SK-N-SH (cell line): ENCODE measurements around the gene PPP1R36. TPM values are rescaled to one million over a fixed set of nuclear protein-coding genes. Genes with fewer than 3 reads are reported as not detected.

Experiments used
- CTCF ChIA-PET: fragments of 300-600, 350-600 bp; formaldehyde crosslinking; extraction: SDS; loops from one replicate; lab custom pipeline; 2021; lab: Yijun Ruan, JAX
- POLR2A ChIA-PET: fragments of 350-600 bp; sonication (Branson Sonifier 250); formaldehyde crosslinking; extraction: SDS; loops from one replicate; lab custom pipeline; 2020; ENCODE audit warnings: antibody characterized with exemption, inconsistent platforms; lab: Yijun Ruan, JAX
- DNase-seq: peaks from one replicate; pipeline ENCODE4 v3.0.0; 2012
- H2AFZ ChIP-seq: fragments of 200-600 bp; sonication (generic); 2 replicates; pipeline ENCODE4 v1.8.1; 2016; ENCODE audit warnings: antibody characterized with exemption, mild to moderate bottlenecking, low read depth
- H3F3A ChIP-seq: fragments of 200-600 bp; sonication (generic); replicated peaks from 2 replicates; pipeline ENCODE3; 2016; ENCODE audit warnings: antibody characterized with exemption, mild to moderate bottlenecking; ENCODE audit not compliant: insufficient read depth
- H3K27ac ChIP-seq, 2 experiments: fragments of 200-500 bp in 1 of 2; fragments of 200-600 bp in 1 of 2; sonication (Bioruptor generic) in 1 of 2; sonication (generic), shearing (Covaris generic) in 1 of 2; 2 replicates each; pipeline versions ENCODE4 v1.5.1 to v1.6.1; 2014 to 2016; ENCODE audit warnings: low read depth in 2 of 2, inconsistent platforms in 1 of 2, low read length in 1 of 2, mild to moderate bottlenecking in 1 of 2, mixed read lengths in 1 of 2
- H3K27me3 ChIP-seq: fragments of 200-600 bp; sonication (generic), shearing (Covaris generic); 2 replicates; pipeline ENCODE4 v1.6.1; 2016; ENCODE audit warnings: mixed run types; ENCODE audit not compliant: insufficient read depth
- H3K36me3 ChIP-seq, 2 experiments: fragments of 200-500 bp in 1 of 2; fragments of 200-600 bp in 1 of 2; sonication (Bioruptor generic) in 1 of 2; sonication (generic) in 1 of 2; replicated peaks in 1 of 2; 2 replicates each; pipeline versions ENCODE3 to v1.5.1; 2014 to 2016; ENCODE audit warnings: low read length in 1 of 2, mild to moderate bottlenecking in 1 of 2; ENCODE audit not compliant: insufficient read depth in 2 of 2, control insufficient read depth in 1 of 2
- H3K4me1 ChIP-seq, 2 experiments: fragments of 200-500 bp in 1 of 2; fragments of 200-600 bp in 1 of 2; sonication (Bioruptor generic) in 1 of 2; sonication (generic), shearing (Covaris generic) in 1 of 2; 2 replicates each; pipeline versions ENCODE4 v1.5.1 to v1.6.1; 2014 to 2016; ENCODE audit warnings: low read depth in 1 of 2, low read length in 1 of 2, mixed run types in 1 of 2; ENCODE audit not compliant: insufficient read depth in 2 of 2, control insufficient read depth in 1 of 2
- H3K4me2 ChIP-seq: fragments of 200-600 bp; sonication (generic), shearing (Covaris generic); 2 replicates; pipeline ENCODE4 v1.6.1; 2017; ENCODE audit warnings: mixed run types
- H3K4me3 ChIP-seq, 2 experiments: fragments of 200-500 bp in 1 of 2; fragments of 200-600 bp in 1 of 2; sonication (Bioruptor generic) in 1 of 2; sonication (generic), shearing (Covaris generic) in 1 of 2; 2 replicates each; pipeline versions ENCODE4 v1.5.1 to v1.8.1; 2014 to 2016; ENCODE audit warnings: low read depth in 2 of 2, inconsistent platforms in 1 of 2, low read length in 1 of 2, mild to moderate bottlenecking in 1 of 2, mixed read lengths in 1 of 2, moderate library complexity in 1 of 2
- H3K79me2 ChIP-seq: fragments of 200-600 bp; sonication (generic); 2 replicates; pipeline ENCODE4 v1.8.1; 2017; ENCODE audit warnings: mild to moderate bottlenecking; ENCODE audit not compliant: insufficient read depth
- H3K9ac ChIP-seq: fragments of 200-600 bp; sonication (generic); 2 replicates; pipeline ENCODE4 v1.6.1; 2017; ENCODE audit warnings: mixed run types
- H3K9me2 ChIP-seq: fragments of 200-600 bp; sonication (generic); 2 replicates; pipeline ENCODE4 v1.6.1; 2017; ENCODE audit warnings: mixed run types
- H3K9me3 ChIP-seq: fragments of 200-600 bp; sonication (generic); 2 replicates; pipeline ENCODE4 v1.6.1; 2017; ENCODE audit warnings: mixed run types, mild to moderate bottlenecking, moderate library complexity
- H4K20me1 ChIP-seq: fragments of 200-600 bp; sonication (generic); 2 replicates; pipeline ENCODE4 v1.6.1; 2017; ENCODE audit warnings: mild to moderate bottlenecking, mixed run types; ENCODE audit not compliant: insufficient read depth
- EZH2phosphoT487 ChIP-seq: fragments of 200-600 bp; sonication (generic); IDR thresholded peaks from 2 replicates; pipeline ENCODE4 v1.6.1; 2017; ENCODE audit warnings: low read depth, mixed run types, mild to moderate bottlenecking, antibody characterized with exemption, moderate library complexity, borderline replicate concordance
- FOSL2 ChIP-seq: IDR thresholded peaks from 2 replicates; pipeline ENCODE4 v1.4.0; 2012; ENCODE audit warnings: low read depth, mild to moderate bottlenecking, moderate library complexity, borderline replicate concordance
- FOXJ3 ChIP-seq: sonication (generic); formaldehyde crosslinking; IDR thresholded peaks from 2 replicates; pipeline ENCODE4 v1.5.1; 2020; ENCODE audit warnings: mild to moderate bottlenecking, missing genetic modification reagents
- FOXM1 ChIP-seq: IDR thresholded peaks from 2 replicates; pipeline ENCODE4 v1.4.0; 2012; ENCODE audit warnings: low read depth, mild to moderate bottlenecking
- GABPA ChIP-seq: IDR thresholded peaks from 2 replicates; pipeline ENCODE4 v1.4.0; 2012; ENCODE audit warnings: low read depth, mild to moderate bottlenecking
- JUND ChIP-seq: IDR thresholded peaks from 2 replicates; pipeline ENCODE4 v1.4.0; 2012
- MEF2A ChIP-seq: IDR thresholded peaks from 2 replicates; pipeline ENCODE4 v1.4.0; 2012; ENCODE audit warnings: low read depth, borderline replicate concordance
- NFIC ChIP-seq: IDR thresholded peaks from 2 replicates; pipeline ENCODE4 v1.4.0; 2012; ENCODE audit warnings: borderline replicate concordance
- RFX5 ChIP-seq: IDR thresholded peaks from 2 replicates; pipeline ENCODE4 v1.6.1; 2012; ENCODE audit warnings: mild to moderate bottlenecking, improper control_type of control experiment, low read length
- RXRA ChIP-seq: IDR thresholded peaks from 2 replicates; pipeline ENCODE4 v1.4.0; 2012; ENCODE audit warnings: low read depth, mild to moderate bottlenecking, borderline replicate concordance
- TAF1 ChIP-seq: IDR thresholded peaks from 2 replicates; pipeline ENCODE4 v1.6.1; 2012; ENCODE audit warnings: low read depth, mild to moderate bottlenecking, low read length, moderate library complexity, borderline replicate concordance
- TEAD4 ChIP-seq: IDR thresholded peaks from 2 replicates; pipeline ENCODE4 v1.4.0; 2012; ENCODE audit warnings: mild to moderate bottlenecking, borderline replicate concordance; ENCODE audit not compliant: insufficient read depth
- YY1 ChIP-seq: IDR thresholded peaks from 2 replicates; pipeline ENCODE4 v1.4.0; 2012; ENCODE audit warnings: low read depth, mild to moderate bottlenecking
- WGBS: methylation state at CpG from one replicate; pipeline ENCODE4 v1.1.6; 2017; ENCODE audit warnings: low lambda C conversion rate; 5-methylcytosine and 5-hydroxymethylcytosine counted together
- polyA plus RNA-seq, 3 experiments: library from polyadenylated mRNA; depleted of rRNA; stranded (reverse); fragments of >200 nt; gene quantifications; 2 replicates each; pipeline ENCODE4 v1.2.3, GENCODE V29; 2012
- TF ChIP-seq, protein P1 (sequence below): IDR thresholded peaks from 2 replicates; pipeline ENCODE4; 2012
- TF ChIP-seq, protein P2 (sequence below): fragments of 150-350 bp; IDR thresholded peaks from 2 replicates; pipeline ENCODE4 v1.6.1; 2017; ENCODE audit warnings: antibody characterized with exemption, low read length, low read depth, borderline replicate concordance
- TF ChIP-seq, protein P3 (sequence below): IDR thresholded peaks from 2 replicates; pipeline ENCODE4 v1.4.0; 2012; ENCODE audit warnings: low read depth, borderline replicate concordance
- TF ChIP-seq, protein P4 (sequence below): IDR thresholded peaks from 2 replicates; pipeline ENCODE4 v1.4.0; 2012; ENCODE audit warnings: low read depth
- TF ChIP-seq, protein P5 (sequence below): fragments of 200-600 bp; sonication (generic); IDR thresholded peaks from 2 replicates; pipeline ENCODE4 v1.6.1; 2017; ENCODE audit warnings: antibody characterized with exemption, mild to moderate bottlenecking, moderate library complexity

Gene PPP1R36
- polyA plus RNA-seq, 1 of the 3 experiments (the other 2 are of a cell fraction) = 0.08 TPM

DNA sequence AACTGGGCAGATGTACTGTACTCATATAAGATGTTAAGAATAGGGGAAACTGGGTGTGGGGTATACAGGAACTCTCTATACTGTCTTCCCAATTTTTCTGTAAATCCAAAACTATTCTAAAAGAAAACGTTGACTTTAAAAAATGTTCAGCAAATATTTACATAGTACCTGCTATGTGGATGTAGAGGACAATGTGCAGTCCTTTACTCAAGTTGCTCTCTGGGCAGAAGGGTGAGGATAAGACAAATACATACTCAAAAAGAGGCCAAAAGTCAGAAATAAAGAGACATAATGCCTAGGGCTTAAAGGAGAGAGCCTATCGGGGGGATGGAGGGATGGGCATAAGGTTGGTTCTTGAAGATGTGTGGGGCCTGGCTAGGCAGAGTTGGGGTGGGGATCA, 44.7 kb downstream of the PPP1R36 start:
- Histone ChIP-seq H4K20me1 (no peaks in the 10 kb centered on the region), H3K4me2 (no peak overlapping the region), H3F3A (no peaks in the 10 kb centered on the region), H3K27ac (no peak overlapping the region), H2AFZ (no peak overlapping the region), H3K79me2 (no peaks in the 10 kb centered on the region), H3K9me3 (no peaks in the 10 kb centered on the region), H3K9ac (no peak overlapping the region), H3K4me3 (no peak overlapping the region), H3K4me1 (peaks cover 0 to 3% of the 10 kb centered on the region in 2 experiments; a peak in 1 of 4 replicates), H3K9me2 (no peaks in the 10 kb centered on the region), H3K36me3 (no peaks in the 10 kb centered on the region), H3K27me3 (no peaks in the 10 kb centered on the region)
- CTCF ChIA-PET = interaction anchor here (1.0 kb wide), 1 partner anchor 10 kb away, joined by 3 read pairs; no protein-coding TSS in a partner anchor
- 50% methylated on average over 2 of the region's 2 CpGs for WGBS
- POLR2A ChIA-PET = no interaction called here
- TF ChIP-seq FOXM1 (no peak), EZH2phosphoT487 (no peak), YY1 (no peak), FOSL2 (no peak), RXRA (no peak), GABPA (no peak), TAF1 (no peak), MEF2A (no peak), JUND (no peak), TEAD4 (no peak), RFX5 (no peak), NFIC (no peak), FOXJ3 (CRISPR knock-in tag) (no peak)
- TF ChIP-seq, protein P1, sequence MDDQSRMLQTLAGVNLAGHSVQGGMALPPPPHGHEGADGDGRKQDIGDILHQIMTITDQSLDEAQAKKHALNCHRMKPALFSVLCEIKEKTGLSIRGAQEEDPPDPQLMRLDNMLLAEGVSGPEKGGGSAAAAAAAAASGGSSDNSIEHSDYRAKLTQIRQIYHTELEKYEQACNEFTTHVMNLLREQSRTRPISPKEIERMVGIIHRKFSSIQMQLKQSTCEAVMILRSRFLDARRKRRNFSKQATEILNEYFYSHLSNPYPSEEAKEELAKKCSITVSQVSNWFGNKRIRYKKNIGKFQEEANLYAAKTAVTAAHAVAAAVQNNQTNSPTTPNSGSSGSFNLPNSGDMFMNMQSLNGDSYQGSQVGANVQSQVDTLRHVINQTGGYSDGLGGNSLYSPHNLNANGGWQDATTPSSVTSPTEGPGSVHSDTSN = no peak
- TF ChIP-seq, protein P2, sequence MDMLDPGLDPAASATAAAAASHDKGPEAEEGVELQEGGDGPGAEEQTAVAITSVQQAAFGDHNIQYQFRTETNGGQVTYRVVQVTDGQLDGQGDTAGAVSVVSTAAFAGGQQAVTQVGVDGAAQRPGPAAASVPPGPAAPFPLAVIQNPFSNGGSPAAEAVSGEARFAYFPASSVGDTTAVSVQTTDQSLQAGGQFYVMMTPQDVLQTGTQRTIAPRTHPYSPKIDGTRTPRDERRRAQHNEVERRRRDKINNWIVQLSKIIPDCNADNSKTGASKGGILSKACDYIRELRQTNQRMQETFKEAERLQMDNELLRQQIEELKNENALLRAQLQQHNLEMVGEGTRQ = no peak
- TF ChIP-seq, protein P3, sequence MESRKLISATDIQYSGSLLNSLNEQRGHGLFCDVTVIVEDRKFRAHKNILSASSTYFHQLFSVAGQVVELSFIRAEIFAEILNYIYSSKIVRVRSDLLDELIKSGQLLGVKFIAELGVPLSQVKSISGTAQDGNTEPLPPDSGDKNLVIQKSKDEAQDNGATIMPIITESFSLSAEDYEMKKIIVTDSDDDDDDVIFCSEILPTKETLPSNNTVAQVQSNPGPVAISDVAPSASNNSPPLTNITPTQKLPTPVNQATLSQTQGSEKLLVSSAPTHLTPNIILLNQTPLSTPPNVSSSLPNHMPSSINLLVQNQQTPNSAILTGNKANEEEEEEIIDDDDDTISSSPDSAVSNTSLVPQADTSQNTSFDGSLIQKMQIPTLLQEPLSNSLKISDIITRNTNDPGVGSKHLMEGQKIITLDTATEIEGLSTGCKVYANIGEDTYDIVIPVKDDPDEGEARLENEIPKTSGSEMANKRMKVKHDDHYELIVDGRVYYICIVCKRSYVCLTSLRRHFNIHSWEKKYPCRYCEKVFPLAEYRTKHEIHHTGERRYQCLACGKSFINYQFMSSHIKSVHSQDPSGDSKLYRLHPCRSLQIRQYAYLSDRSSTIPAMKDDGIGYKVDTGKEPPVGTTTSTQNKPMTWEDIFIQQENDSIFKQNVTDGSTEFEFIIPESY = no peak
- TF ChIP-seq, protein P4, sequence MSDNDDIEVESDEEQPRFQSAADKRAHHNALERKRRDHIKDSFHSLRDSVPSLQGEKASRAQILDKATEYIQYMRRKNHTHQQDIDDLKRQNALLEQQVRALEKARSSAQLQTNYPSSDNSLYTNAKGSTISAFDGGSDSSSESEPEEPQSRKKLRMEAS = no peak
- TF ChIP-seq, protein P5, sequence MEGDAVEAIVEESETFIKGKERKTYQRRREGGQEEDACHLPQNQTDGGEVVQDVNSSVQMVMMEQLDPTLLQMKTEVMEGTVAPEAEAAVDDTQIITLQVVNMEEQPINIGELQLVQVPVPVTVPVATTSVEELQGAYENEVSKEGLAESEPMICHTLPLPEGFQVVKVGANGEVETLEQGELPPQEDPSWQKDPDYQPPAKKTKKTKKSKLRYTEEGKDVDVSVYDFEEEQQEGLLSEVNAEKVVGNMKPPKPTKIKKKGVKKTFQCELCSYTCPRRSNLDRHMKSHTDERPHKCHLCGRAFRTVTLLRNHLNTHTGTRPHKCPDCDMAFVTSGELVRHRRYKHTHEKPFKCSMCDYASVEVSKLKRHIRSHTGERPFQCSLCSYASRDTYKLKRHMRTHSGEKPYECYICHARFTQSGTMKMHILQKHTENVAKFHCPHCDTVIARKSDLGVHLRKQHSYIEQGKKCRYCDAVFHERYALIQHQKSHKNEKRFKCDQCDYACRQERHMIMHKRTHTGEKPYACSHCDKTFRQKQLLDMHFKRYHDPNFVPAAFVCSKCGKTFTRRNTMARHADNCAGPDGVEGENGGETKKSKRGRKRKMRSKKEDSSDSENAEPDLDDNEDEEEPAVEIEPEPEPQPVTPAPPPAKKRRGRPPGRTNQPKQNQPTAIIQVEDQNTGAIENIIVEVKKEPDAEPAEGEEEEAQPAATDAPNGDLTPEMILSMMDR = no peak
- no peak for DNase-seq
